ENCODE data around the gene IGSF10.

DNA sequence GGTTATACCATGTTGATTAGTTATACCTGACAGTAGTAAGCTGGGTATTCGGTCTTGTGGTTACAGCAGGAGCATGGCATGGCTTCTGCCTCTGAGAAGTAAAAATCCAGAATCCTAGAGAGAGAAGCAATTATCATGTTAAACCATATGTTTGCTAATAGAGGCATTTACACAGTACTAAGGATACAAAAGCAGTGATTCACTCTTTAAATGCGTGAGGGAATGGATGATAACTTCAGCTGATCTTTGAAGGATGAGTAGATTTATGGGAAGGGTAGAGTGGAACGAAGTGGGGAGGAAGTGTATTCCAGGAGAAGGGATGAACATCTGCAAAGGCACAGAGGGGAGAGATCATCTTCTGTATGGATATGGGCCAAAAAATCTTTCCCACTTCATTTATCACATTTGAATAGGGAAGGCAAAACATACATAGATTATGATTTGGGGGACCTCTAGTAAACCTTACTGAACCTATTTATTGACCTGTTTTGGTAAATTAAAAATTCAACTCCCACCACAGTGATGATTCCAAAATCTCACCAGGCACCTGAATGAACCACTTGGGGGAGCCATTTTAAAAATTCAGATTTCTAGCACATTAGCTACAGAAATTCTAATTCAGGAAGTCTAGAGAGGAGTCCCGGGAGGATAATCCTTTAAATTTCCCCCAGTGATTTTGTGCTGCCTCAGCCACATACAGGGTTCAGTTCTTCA lies 35.1 kb downstream of the IGSF10 start:
- TF ChIP-seq, protein P1, sequence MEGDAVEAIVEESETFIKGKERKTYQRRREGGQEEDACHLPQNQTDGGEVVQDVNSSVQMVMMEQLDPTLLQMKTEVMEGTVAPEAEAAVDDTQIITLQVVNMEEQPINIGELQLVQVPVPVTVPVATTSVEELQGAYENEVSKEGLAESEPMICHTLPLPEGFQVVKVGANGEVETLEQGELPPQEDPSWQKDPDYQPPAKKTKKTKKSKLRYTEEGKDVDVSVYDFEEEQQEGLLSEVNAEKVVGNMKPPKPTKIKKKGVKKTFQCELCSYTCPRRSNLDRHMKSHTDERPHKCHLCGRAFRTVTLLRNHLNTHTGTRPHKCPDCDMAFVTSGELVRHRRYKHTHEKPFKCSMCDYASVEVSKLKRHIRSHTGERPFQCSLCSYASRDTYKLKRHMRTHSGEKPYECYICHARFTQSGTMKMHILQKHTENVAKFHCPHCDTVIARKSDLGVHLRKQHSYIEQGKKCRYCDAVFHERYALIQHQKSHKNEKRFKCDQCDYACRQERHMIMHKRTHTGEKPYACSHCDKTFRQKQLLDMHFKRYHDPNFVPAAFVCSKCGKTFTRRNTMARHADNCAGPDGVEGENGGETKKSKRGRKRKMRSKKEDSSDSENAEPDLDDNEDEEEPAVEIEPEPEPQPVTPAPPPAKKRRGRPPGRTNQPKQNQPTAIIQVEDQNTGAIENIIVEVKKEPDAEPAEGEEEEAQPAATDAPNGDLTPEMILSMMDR (IDR thresholded peaks at IDR 0.05; ENCODE audit: low read depth, low read length), result peak; percentile 22
- TF ChIP-seq POLR2A (IDR thresholded peaks at IDR 0.05; ENCODE audit: extremely low read depth, insufficient read length), result no peak

All from NB4 (cell line).